ENCODE measurements around the gene ENTPD2. TPM values are rescaled to one million over a fixed set of nuclear protein-coding genes. Genes with fewer than 3 reads are reported as not detected.

Gene ENTPD2
- total RNA-seq, 4 donors from 2014 or later, result 2.4 to 11.5 TPM; not detected in 2

GRCh38 chr9:137096785-137097546 lies 43.1 kb upstream of the ENTPD2 start:
- H3K27ac ChIP-seq, result no peak overlapping the region
- H3K9me3 ChIP-seq, result no peaks in the 10 kb centered on the region
- TF ChIP-seq, protein P1, sequence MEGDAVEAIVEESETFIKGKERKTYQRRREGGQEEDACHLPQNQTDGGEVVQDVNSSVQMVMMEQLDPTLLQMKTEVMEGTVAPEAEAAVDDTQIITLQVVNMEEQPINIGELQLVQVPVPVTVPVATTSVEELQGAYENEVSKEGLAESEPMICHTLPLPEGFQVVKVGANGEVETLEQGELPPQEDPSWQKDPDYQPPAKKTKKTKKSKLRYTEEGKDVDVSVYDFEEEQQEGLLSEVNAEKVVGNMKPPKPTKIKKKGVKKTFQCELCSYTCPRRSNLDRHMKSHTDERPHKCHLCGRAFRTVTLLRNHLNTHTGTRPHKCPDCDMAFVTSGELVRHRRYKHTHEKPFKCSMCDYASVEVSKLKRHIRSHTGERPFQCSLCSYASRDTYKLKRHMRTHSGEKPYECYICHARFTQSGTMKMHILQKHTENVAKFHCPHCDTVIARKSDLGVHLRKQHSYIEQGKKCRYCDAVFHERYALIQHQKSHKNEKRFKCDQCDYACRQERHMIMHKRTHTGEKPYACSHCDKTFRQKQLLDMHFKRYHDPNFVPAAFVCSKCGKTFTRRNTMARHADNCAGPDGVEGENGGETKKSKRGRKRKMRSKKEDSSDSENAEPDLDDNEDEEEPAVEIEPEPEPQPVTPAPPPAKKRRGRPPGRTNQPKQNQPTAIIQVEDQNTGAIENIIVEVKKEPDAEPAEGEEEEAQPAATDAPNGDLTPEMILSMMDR (IDR thresholded peaks at IDR 0.05), result no peak
- TF ChIP-seq POLR2A (IDR thresholded peaks at IDR 0.05), result no peak
- H3K4me3 ChIP-seq, result no peak overlapping the region
- H3K36me3 ChIP-seq, result no peaks in the 10 kb centered on the region
- no peak for DNase-seq
- no peaks in the 10 kb centered on the region for H3K4me1 ChIP-seq
- intact Hi-C loops (cut with DNase I; ENCODE audit: low total_unique reads), result no loop called here
- no peaks in the 10 kb centered on the region for H3K27me3 ChIP-seq

DNA sequence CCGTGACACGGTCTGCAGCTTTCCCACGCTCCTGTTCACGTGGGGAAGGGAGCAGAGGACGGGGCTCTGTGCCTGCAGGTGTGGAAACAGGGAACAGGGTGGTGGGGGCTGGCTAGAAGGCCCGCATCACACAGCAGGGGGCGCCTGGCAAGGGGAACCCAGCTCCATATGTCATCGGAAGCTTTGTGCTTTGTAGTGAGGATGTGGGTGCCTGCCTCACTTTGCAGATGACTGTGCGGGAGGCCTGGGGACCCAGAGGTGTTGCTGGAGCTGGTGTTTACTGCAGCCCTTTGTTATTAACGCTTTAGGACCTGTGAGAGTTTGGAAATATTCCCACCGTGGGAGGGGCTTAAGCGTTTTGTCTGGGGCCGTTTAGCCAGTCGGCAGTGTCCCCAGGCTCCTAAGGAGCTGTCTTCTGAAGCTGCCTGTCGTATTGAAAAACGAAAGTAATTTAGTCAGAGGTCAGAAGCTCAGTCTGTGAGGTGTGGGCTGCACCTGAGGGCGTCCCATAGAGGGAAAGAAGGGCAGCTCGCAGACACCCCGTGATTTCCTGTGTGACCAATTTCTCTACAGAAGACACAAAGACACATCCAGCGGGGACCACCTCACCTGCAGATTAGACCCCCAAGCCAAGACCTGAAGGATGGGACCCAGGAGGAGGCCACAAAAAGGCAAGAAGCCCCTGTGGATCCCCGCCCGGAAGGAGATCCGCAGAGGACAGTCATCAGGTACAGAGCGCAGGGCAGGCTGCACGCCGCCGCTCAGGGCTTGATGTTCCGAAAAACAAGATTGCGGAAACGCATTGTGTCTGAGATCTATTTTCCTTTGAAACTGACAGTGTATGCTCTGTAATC lies 42.0 kb upstream of the ENTPD2 start:
- Histone ChIP-seq H3K36me3 (no peaks in the 10 kb centered on the region), H3K9me3 (no peaks in the 10 kb centered on the region), H3K27ac (no peak overlapping the region), H3K4me3 (no peak overlapping the region), H3K27me3 (no peaks in the 10 kb centered on the region), H3K4me1 (no peaks in the 10 kb centered on the region)
- TF ChIP-seq, protein P1 (IDR thresholded peaks at IDR 0.05), result no peak
- no peak for TF ChIP-seq POLR2A (IDR thresholded peaks at IDR 0.05)
- intact Hi-C loops (cut with DNase I; ENCODE audit: low total_unique reads), result no loop called here
- no peak for DNase-seq

DNA sequence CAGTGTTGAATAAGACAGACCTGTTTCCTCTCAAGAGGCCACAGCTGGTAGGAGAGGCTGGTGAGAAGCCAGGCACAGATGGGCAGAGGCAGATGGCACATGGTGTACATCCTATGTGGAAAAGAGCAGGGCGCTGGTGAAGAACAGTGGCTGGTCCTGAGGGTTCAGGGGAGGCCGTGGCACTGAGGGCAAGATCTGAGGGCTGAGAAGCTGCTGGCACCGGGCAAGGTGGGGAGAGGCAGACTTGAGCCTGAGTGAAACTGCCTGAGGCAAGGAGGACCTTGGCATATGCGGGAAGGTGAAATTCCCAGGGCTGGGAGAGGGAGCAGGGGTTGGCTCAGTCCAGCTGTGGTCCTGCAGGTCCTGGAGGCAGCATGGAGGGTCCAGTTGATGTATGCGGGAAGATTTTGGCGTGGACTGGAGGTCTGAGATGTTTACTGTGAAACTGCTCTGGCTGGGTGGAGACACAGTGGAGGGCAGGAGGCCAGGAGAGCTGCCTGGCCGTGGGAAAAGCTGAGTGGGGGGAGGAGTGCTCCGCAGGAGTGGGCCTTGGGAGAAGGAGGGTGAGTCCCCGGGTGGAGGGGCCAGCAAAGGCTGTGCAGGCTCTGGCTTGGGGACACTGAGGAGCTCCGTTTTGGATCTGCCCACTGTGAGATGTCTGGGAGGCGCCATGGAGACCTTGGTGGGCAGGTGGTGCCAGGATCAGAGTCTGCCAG lies 35.5 kb upstream of the ENTPD2 start:
- TF ChIP-seq, protein P1 (IDR thresholded peaks at IDR 0.05), result no peak
- no peak for TF ChIP-seq POLR2A (IDR thresholded peaks at IDR 0.05)

GRCh38 chr9:137088121-137088520 lies 34.3 kb upstream of the ENTPD2 start:
- intact Hi-C loops (cut with DNase I; ENCODE audit: low total_unique reads), result no loop called here
- Histone ChIP-seq H3K4me1 (peaks cover 0 to 5% of the 10 kb centered on the region in 2 donors), H3K36me3 (no peaks in the 10 kb centered on the region), H3K9me3 (no peaks in the 10 kb centered on the region), H3K27me3 (no peaks in the 10 kb centered on the region), H3K4me3 (no peak overlapping the region), H3K27ac (no peak overlapping the region)
- no peak for DNase-seq
- no peak for TF ChIP-seq POLR2A (IDR thresholded peaks at IDR 0.05)
- TF ChIP-seq, protein P1 (IDR thresholded peaks at IDR 0.05), result no peak

More for the DNA sequence above, 35.5 kb upstream of the ENTPD2 start:
- no peaks in the 10 kb centered on the region for H3K27me3 ChIP-seq
- no peak overlapping the region for H3K4me3 ChIP-seq
- H3K4me1 ChIP-seq, result peaks cover 0 to 5% of the 10 kb centered on the region in 2 donors
- no peaks in the 10 kb centered on the region for H3K36me3 ChIP-seq
- intact Hi-C loops (cut with DNase I; ENCODE audit: low total_unique reads), result no loop called here
- no peak for DNase-seq
- no peaks in the 10 kb centered on the region for H3K9me3 ChIP-seq
- H3K27ac ChIP-seq, result no peak overlapping the region

Data from uterus (tissue), 4 donors.